Omental fat pad (tissue), 4 donors: ENCODE measurements around the gene CLPSL1. TPM values are rescaled to one million over a fixed set of nuclear protein-coding genes. Genes with fewer than 3 reads are reported as not detected.

ENCODE experiments used
- ATAC-seq: fragments of 150-250 bp; one replicate; pipeline ENCODE4 v1.9.1; 2016; ENCODE audit warnings: mild to moderate bottlenecking, moderate library complexity; ENCODE audit not compliant: low FRiP score
- DNase-seq: peaks from one replicate; pipeline ENCODE4 v3.0.0-alpha.2; 2019; ENCODE audit warnings: low spot score
- total RNA-seq, 4 donors: library from RNA; depleted of rRNA; stranded (reverse); fragments of >200 nt; gene quantifications; one replicate each; pipeline ENCODE4 v1.1.0, GENCODE V29; 2016
- TF ChIP-seq, protein P1 (sequence below), 3 donors: fragments of 450-650 bp; IDR thresholded peaks; one replicate each; pipeline ENCODE4 v1.5.1; 2016 to 2017; ENCODE audit warnings: antibody characterized with exemption in 3 of 3, mild to moderate bottlenecking in 3 of 3, moderate library complexity in 2 of 3

The CLPSL1 gene
- total RNA-seq, 4 donors from 2014 or later: not detected

GRCh38 chr6:35776364-35777215 is 4.2 kb upstream of the CLPSL1 start, which contains the start of gene CLPSL2:
TSS of gene CLPSL2 (plus strand) at chr6:35776598. CDS start at chr6:35776619, 21 bp downstream.
- ATAC-seq (peak; percentile 43), DNase-seq (no peak)
- TF ChIP-seq, protein P1, sequence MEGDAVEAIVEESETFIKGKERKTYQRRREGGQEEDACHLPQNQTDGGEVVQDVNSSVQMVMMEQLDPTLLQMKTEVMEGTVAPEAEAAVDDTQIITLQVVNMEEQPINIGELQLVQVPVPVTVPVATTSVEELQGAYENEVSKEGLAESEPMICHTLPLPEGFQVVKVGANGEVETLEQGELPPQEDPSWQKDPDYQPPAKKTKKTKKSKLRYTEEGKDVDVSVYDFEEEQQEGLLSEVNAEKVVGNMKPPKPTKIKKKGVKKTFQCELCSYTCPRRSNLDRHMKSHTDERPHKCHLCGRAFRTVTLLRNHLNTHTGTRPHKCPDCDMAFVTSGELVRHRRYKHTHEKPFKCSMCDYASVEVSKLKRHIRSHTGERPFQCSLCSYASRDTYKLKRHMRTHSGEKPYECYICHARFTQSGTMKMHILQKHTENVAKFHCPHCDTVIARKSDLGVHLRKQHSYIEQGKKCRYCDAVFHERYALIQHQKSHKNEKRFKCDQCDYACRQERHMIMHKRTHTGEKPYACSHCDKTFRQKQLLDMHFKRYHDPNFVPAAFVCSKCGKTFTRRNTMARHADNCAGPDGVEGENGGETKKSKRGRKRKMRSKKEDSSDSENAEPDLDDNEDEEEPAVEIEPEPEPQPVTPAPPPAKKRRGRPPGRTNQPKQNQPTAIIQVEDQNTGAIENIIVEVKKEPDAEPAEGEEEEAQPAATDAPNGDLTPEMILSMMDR (IDR thresholded peaks at IDR 0.05): no peak

- TF ChIP-seq, protein P1 (IDR thresholded peaks at IDR 0.05): no peak
- ATAC-seq (no peak), DNase-seq (no peak)
These were observed 3.3 kb upstream of the CLPSL1 start for GRCh38 chr6:35777356-35778102.

DNA sequence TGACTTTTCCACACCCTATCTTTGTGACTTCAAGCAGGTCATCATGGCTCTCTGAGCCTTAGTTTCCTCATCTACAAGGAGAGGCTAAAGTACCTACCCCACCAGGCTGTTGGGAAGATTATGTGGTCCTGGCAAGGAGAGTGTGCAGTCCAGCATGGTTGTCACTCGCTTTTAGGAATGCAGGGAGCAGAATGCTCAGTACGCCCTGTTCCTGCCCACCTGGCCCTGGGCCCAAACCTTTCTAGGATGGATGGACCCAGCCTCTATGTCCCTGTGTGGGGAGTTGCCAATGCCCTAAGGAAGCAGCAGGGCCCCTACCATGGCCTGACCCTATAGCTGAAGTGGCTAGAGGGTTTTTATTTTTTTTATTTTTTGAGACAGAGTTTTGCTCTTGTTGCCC is 2.4 kb upstream of the CLPSL1 start:
- no peak for DNase-seq
- TF ChIP-seq, protein P1 (IDR thresholded peaks at IDR 0.05): no peak
- ATAC-seq: no peak

DNA sequence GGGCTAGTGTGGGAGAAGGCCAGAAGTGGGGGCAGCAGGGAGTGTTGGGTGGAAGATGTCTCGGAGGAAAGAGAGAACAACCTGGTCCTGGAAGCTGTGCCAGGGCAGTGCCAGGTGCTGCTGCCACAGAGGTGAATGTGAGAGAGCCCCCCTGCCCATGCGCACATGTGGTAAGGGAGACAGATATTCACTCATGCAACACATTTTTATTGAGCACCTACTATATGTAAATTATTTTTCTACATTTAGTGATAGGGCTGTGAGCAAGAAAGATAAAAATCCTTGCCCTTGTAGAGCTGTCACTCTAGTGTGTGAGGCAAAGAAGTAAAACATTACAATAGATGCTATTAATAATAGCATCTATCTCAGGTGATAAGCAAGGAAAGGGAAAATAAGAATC is 471 bp downstream of the CLPSL1 start:
- TF ChIP-seq, protein P1 (IDR thresholded peaks at IDR 0.05): no peak
- ATAC-seq: no peak
- no peak for DNase-seq

DNA sequence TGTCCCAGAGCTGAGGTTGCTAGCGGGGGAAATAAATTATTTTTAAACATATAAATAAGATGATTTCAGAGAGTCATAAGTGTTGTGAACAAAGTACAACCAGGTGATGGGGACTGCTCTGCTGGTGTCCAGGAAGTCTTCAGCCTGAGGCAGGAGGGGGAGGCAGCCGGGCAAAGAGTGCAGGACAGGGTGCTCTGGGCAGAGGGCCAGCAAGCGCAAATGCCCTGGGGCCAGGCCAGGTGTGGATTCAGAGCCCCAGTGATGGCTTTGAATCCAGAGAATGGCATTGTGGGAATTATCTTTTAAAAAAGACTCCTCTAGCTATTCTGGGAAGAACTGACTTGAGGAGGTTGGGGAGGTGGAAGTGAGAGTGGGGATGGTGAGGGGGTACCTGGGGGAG is 1.6 kb downstream of the CLPSL1 start:
- ATAC-seq (no peak), DNase-seq (no peak)
- TF ChIP-seq, protein P1 (IDR thresholded peaks at IDR 0.05): no peak

DNA sequence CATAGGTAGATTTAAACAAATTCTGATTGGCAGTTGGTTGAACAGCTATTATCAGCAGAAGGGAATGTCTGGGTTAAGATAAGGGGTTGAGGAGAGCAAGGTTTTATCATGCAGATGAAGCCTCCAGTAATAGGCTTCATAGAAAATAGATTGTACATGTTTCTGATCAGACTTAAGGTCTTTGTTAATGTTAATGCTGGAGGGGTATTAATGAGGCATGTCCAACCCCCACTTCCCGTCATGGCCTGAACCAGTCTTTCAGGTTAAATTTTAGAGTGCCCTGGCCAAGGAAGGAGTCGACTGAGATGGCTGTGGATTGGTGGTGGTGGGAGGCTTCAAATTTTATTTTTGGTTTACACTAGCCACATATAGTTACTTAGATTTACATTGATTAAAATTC is 3.4 kb downstream of the CLPSL1 start:
- ATAC-seq: no peak
- TF ChIP-seq, protein P1 (IDR thresholded peaks at IDR 0.05): no peak
- no peak for DNase-seq
